OCI-LY7 (cell line): ENCODE data around the gene MRPL10.

ENCODE experiments used
- EZH2phosphoT487 ChIP-seq: fragments of 200-600 bp; sonication (generic); IDR thresholded peaks from 2 replicates; pipeline ENCODE4 v1.6.1; 2018; ENCODE audit warnings: low read depth, borderline replicate concordance, mild to moderate bottlenecking, mixed run types, antibody characterized with exemption, low read length, moderate library complexity, mixed read lengths
- TF ChIP-seq, protein P1 (sequence below): fragments of 200-600 bp; sonication (generic); conservative IDR thresholded peaks from 2 replicates; pipeline ENCODE4 v1.5.1; 2014; ENCODE audit warnings: mild to moderate bottlenecking, antibody characterized with exemption, low read length, moderate library complexity, mixed read lengths

DNA sequence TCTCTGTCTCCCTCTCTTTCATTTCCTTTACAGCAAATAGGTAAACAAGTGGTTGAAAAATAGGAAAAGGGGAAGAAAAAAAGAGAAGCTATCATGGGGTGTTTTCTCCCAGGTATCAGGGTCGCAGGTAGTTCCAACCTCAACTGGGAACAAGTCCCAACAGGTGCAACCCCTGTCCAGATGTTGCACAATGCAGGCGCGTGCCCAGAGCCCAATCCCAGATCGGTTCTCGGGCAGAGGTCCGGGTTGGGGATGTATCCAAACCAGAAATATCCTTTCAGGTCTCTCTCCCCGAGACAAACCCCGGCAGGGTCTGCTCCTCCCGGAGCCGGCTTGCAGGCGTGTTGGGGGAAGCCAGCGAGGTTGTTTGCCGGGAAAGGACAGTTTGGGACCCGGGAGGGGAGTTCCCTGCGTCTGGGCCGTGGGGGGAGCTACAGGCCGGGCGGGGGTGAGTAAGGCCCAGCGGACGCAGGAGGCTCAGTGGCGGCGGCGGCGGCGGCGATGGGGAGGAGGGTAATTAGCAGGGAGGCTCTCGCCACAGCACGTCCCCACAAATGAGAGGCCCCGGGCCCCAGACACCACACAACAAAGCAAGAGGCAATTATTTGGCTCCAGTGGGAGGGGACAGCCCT is 40.8 kb upstream of the MRPL10 start:
- TF ChIP-seq, protein P1, sequence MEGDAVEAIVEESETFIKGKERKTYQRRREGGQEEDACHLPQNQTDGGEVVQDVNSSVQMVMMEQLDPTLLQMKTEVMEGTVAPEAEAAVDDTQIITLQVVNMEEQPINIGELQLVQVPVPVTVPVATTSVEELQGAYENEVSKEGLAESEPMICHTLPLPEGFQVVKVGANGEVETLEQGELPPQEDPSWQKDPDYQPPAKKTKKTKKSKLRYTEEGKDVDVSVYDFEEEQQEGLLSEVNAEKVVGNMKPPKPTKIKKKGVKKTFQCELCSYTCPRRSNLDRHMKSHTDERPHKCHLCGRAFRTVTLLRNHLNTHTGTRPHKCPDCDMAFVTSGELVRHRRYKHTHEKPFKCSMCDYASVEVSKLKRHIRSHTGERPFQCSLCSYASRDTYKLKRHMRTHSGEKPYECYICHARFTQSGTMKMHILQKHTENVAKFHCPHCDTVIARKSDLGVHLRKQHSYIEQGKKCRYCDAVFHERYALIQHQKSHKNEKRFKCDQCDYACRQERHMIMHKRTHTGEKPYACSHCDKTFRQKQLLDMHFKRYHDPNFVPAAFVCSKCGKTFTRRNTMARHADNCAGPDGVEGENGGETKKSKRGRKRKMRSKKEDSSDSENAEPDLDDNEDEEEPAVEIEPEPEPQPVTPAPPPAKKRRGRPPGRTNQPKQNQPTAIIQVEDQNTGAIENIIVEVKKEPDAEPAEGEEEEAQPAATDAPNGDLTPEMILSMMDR, result no peak
- TF ChIP-seq EZH2phosphoT487, result no peak
